Measurements from ENCODE around the gene TUBA1C. TPM values are rescaled to one million over a fixed set of nuclear protein-coding genes. Genes with fewer than 3 reads are reported as not detected.

The TUBA1C gene
- total and polyA plus RNA-seq, 9 of the 15 experiments (the other 6 are each of a cell fraction or from before 2014, with no cell fraction given): 755 to 3,012 (median 914) TPM

DNA sequence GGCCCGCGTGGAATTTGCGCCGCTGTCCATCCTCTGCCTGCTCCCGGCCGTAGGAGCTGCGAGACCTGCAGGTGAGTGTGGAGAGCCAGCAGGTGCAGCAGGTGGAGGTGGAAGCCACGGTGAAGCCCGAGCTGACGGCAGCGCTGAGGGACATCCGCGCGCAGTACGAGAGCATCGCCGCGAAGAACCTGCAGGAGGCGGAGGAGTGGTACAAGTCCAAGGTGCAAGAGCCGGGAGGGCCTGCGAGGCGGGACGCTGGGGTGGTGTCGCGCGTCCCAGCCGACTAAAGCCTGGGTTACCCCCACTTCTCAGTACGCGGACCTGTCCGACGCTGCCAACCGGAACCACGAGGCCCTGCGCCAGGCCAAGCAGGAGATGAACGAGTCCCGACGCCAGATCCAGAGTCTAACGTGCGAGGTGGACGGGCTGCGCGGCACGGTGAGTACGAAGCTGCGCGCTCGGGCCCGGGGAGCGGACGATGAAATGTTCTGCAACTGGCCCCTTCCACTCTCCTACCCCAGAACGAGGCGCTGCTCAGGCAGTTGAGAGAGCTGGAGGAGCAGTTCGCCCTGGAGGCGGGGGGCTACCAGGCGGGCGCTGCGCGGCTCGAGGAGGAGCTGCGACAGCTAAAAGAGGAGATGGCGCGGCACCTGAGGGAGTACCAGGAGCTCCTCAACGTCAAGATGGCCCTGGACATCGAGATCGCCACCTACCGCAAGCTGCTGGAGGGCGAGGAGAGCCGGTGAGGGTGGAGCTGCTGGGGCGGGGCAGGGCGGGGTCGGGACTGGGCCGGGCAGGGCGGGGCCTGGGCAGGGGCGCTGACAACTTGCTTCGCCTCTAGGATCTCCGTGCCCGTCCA, 32.2 kb downstream of the TUBA1C start (continued):
- TF ChIP-seq FOXP4 (CRISPR knock-in tag; IDR thresholded peaks at IDR 0.05; ENCODE audit: borderline replicate concordance): no peak
- TF ChIP-seq BRD4 (IDR thresholded peaks at IDR 0.05): no peak
- no peak for TF ChIP-seq ZFP30 (CRISPR knock-in tag; IDR thresholded peaks at IDR 0.05; ENCODE audit: borderline replicate concordance)
- no peak for TF ChIP-seq NCOA1 (IDR thresholded peaks at IDR 0.05; ENCODE audit: low read depth)
- TF ChIP-seq BCOR (IDR thresholded peaks at IDR 0.05): peak; percentile 29; the same call in 1 of the 2 replicates
- TF ChIP-seq MGA (IDR thresholded peaks at IDR 0.05): peak; percentile 84
- TF ChIP-seq ZNF274 (IDR thresholded peaks at IDR 0.05; ENCODE audit: borderline replicate concordance, low read depth, low read length): no peak
- TF ChIP-seq ZFX (CRISPR knock-in tag; IDR thresholded peaks at IDR 0.05): peak; percentile 69
- no peak for TF ChIP-seq SMARCA4 (IDR thresholded peaks at IDR 0.05)
- TF ChIP-seq PHB (CRISPR knock-in tag; IDR thresholded peaks at IDR 0.05): no peak
- TF ChIP-seq ZNF12 (CRISPR knock-in tag; IDR thresholded peaks at IDR 0.05): 0 out of 2 replicates have a peak, but pooled peaks have one; percentile 72
- no peak for TF ChIP-seq ASH1L (IDR thresholded peaks at IDR 0.05; ENCODE audit: borderline replicate concordance, low read depth, partially characterized antibody)
- 0 out of 2 replicates have a peak, but pooled peaks have one; percentile 5 for TF ChIP-seq JUN (IDR thresholded peaks at IDR 0.05; ENCODE audit: borderline replicate concordance, low read depth, low read length)
- TF ChIP-seq JUN (CRISPR knock-in tag; IDR thresholded peaks at IDR 0.05; ENCODE audit: borderline replicate concordance): 0 out of 2 replicates have a peak, but pooled peaks have one; percentile 33

Data from K562 (cell line).